ENCODE measurements around the gene EFNA5. TPM values are rescaled to one million over a fixed set of nuclear protein-coding genes. Genes with fewer than 3 reads are reported as not detected.
A peak's percentile ranks its signal among the peaks of the same experiment; 100 is the strongest.

EFNA5 gene
- total RNA-seq, 2 experiments from 2014 or later: not detected

GRCh38 chr5:107487056-107487542 lies 183.6 kb downstream of the EFNA5 start:
- ChIA-PET POLR2A (no interaction called here), CTCF (no interaction called here)
- TF ChIP-seq CTCF (IDR thresholded peaks at IDR 0.05): no peak
- DNase-seq: peak in 2 of 14 experiments; percentile 5 to 11
- Histone ChIP-seq H3K27ac (ENCODE audit: low read depth in 1 of 2, low read length in 2 of 2) (no peak overlapping the region), H3K36me3 (ENCODE audit: insufficient read depth, low read length) (no peaks in the 10 kb centered on the region), H3K4me3 (ENCODE audit: low read length) (no peak overlapping the region), H3K27me3 (ENCODE audit: control insufficient read depth in 1 of 2, insufficient read depth in 2 of 2, low read length in 2 of 2) (no peaks in the 10 kb centered on the region), H3K9me3 (ENCODE audit: control insufficient read depth in 1 of 2, insufficient read depth in 1 of 2, low read length in 2 of 2) (no peaks in the 10 kb centered on the region), H3K4me1 (ENCODE audit: insufficient read depth, low read length) (peaks cover 7% of the 10 kb centered on the region)
- ATAC-seq (ENCODE audit: poor library complexity): no peak
- no peak overlapping the region for H3K4me3 Mint-ChIP-seq
- H3K27me3 Mint-ChIP-seq: no peaks in the 10 kb centered on the region
- H3K27ac Mint-ChIP-seq: no peak overlapping the region
- no peaks in the 10 kb centered on the region for H3K36me3 Mint-ChIP-seq (ENCODE audit: low read depth)
- intact Hi-C loops (cut with DNase I, micrococcal nuclease): no loop called here
- no peaks in the 10 kb centered on the region for H3K4me1 Mint-ChIP-seq (ENCODE audit: low read depth)
- H3K9me3 Mint-ChIP-seq: no peaks in the 10 kb centered on the region

- H3K36me3 Mint-ChIP-seq (ENCODE audit: low read depth): no peaks in the 10 kb centered on the region
- ATAC-seq (ENCODE audit: poor library complexity) (peak; percentile 71), DNase-seq (peak in 3 of 14 experiments; percentile 45 to 77 (median 69))
- Histone ChIP-seq H3K36me3 (ENCODE audit: insufficient read depth, low read length) (no peaks in the 10 kb centered on the region), H3K27ac (ENCODE audit: low read depth in 1 of 2, low read length in 2 of 2) (no peak overlapping the region), H3K4me3 (ENCODE audit: low read length) (no peak overlapping the region), H3K9me3 (ENCODE audit: control insufficient read depth in 1 of 2, insufficient read depth in 1 of 2, low read length in 2 of 2) (no peaks in the 10 kb centered on the region), H3K27me3 (ENCODE audit: control insufficient read depth in 1 of 2, insufficient read depth in 2 of 2, low read length in 2 of 2) (no peaks in the 10 kb centered on the region), H3K4me1 (ENCODE audit: insufficient read depth, low read length) (peaks cover 7% of the 10 kb centered on the region)
- no peaks in the 10 kb centered on the region for H3K4me1 Mint-ChIP-seq (ENCODE audit: low read depth)
- H3K27ac Mint-ChIP-seq: no peak overlapping the region
- H3K4me3 Mint-ChIP-seq: no peak overlapping the region
- H3K9me3 Mint-ChIP-seq: no peaks in the 10 kb centered on the region
- intact Hi-C loops (cut with DNase I, micrococcal nuclease): no loop called here
- ChIA-PET POLR2A (no interaction called here), CTCF (no interaction called here)
- H3K27me3 Mint-ChIP-seq: no peaks in the 10 kb centered on the region
- no peak for TF ChIP-seq CTCF (IDR thresholded peaks at IDR 0.05)
Observed at GRCh38 chr5:107486489-107486888, 184.2 kb downstream of the EFNA5 start.

GRCh38 chr5:107485184-107485583 lies 185.6 kb downstream of the EFNA5 start:
- no peak overlapping the region for H3K4me3 Mint-ChIP-seq
- Histone ChIP-seq H3K27ac (ENCODE audit: low read depth in 1 of 2, low read length in 2 of 2) (no peak overlapping the region), H3K27me3 (ENCODE audit: control insufficient read depth in 1 of 2, insufficient read depth in 2 of 2, low read length in 2 of 2) (no peaks in the 10 kb centered on the region), H3K36me3 (ENCODE audit: insufficient read depth, low read length) (no peaks in the 10 kb centered on the region), H3K4me3 (ENCODE audit: low read length) (no peak overlapping the region), H3K4me1 (ENCODE audit: insufficient read depth, low read length) (peaks cover 7% of the 10 kb centered on the region), H3K9me3 (ENCODE audit: control insufficient read depth in 1 of 2, insufficient read depth in 1 of 2, low read length in 2 of 2) (no peaks in the 10 kb centered on the region)
- no peak for TF ChIP-seq CTCF (IDR thresholded peaks at IDR 0.05)
- intact Hi-C loops (cut with DNase I, micrococcal nuclease): no loop called here
- no peaks in the 10 kb centered on the region for H3K4me1 Mint-ChIP-seq (ENCODE audit: low read depth)
- no peaks in the 10 kb centered on the region for H3K27me3 Mint-ChIP-seq
- ChIA-PET CTCF (no interaction called here), POLR2A (no interaction called here)
- H3K27ac Mint-ChIP-seq: no peak overlapping the region
- DNase-seq: no peak
- no peaks in the 10 kb centered on the region for H3K9me3 Mint-ChIP-seq
- ATAC-seq (ENCODE audit: poor library complexity): no peak
- H3K36me3 Mint-ChIP-seq (ENCODE audit: low read depth): no peaks in the 10 kb centered on the region

Data from CD4-positive, alpha-beta T cell (primary cell).